ENCODE results near the gene BHLHE41.

DNA sequence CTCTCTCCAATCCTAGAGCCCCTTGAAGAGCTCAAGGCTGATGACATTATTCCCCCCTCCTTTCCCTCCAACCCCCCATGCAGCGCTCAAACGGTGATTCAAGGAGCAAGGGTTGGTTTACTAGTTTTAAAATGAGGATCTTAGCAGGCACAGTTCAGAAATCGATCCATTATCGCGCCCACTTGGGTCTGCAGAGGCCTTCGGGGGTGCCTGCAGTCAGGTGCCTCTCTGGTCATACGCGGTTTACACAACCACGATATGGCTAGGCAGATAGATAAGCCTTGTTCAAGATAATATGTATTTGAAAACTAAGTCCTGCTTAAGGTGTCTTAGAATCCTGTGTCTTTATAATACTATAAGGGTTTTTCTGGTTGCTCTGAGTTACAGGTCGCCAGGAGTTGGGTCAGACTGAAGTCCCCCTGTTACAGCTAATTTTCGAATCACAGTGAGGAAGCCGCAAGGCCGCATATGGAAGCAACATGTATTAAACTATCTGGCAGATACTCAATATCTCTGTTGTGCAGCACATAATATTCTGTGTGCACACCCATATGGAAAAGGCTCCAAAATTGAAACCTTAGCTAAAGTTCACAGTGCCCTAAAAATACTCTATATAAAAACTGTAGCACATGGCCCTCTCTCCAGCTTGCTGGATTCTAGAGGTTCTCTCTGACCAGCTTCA lies 10.0 kb downstream of the BHLHE41 start:
- TF ChIP-seq, protein P1, sequence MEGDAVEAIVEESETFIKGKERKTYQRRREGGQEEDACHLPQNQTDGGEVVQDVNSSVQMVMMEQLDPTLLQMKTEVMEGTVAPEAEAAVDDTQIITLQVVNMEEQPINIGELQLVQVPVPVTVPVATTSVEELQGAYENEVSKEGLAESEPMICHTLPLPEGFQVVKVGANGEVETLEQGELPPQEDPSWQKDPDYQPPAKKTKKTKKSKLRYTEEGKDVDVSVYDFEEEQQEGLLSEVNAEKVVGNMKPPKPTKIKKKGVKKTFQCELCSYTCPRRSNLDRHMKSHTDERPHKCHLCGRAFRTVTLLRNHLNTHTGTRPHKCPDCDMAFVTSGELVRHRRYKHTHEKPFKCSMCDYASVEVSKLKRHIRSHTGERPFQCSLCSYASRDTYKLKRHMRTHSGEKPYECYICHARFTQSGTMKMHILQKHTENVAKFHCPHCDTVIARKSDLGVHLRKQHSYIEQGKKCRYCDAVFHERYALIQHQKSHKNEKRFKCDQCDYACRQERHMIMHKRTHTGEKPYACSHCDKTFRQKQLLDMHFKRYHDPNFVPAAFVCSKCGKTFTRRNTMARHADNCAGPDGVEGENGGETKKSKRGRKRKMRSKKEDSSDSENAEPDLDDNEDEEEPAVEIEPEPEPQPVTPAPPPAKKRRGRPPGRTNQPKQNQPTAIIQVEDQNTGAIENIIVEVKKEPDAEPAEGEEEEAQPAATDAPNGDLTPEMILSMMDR (conservative IDR thresholded peaks at IDR 0.05; ENCODE audit: low read depth, low read length), result no peak
- TF ChIP-seq EZH2 (IDR thresholded peaks at IDR 0.05; ENCODE audit: low read length, unreplicated experiment) (no peak), EZH2phosphoT487 (IDR thresholded peaks at IDR 0.05; ENCODE audit: borderline replicate concordance, low read length) (no peak)

Data from PC-3 (cell line).